Adrenal gland (tissue), 12 donors: ENCODE data around the gene SORBS1. TPM values are rescaled to one million over a fixed set of nuclear protein-coding genes. Genes with fewer than 3 reads are reported as not detected.
A peak's percentile ranks its signal among the peaks of the same experiment; 100 is the strongest.

Experiments used
- DNase-seq, 7 donors: peaks; one replicate each; pipeline ENCODE4 v3.0.0-alpha.2; 2019 to 2020
- H3K27ac ChIP-seq, 5 donors: fragments of 200-600 bp; sonication (generic) in 4 of 5; 1 replicate in 3 of 5; 2 replicates in 2 of 5; pipeline versions ENCODE4 v1.5.1 to v1.8.0; 2016 to 2020; ENCODE audit warnings: mild to moderate bottlenecking in 1 of 5
- H3K27me3 ChIP-seq: fragments of 200-600 bp; 2 replicates; pipeline ENCODE4 v1.8.0; 2021
- H3K36me3 ChIP-seq, 2 donors: fragments of 200-600 bp; replicated peaks in 1 of 2; 1 replicate in 1 of 2; 2 replicates in 1 of 2; pipeline versions ENCODE4 v1.5.1 to v1.8.0; 2018 to 2022
- H3K4me1 ChIP-seq, 2 donors: fragments of 200-600 bp; replicated peaks in 1 of 2; 1 replicate in 1 of 2; 2 replicates in 1 of 2; pipeline versions ENCODE4 v1.5.1 to v1.8.0; 2018 to 2021
- H3K4me3 ChIP-seq, 4 donors: fragments of 200-600 bp; sonication (generic) in 3 of 4; one replicate each; pipeline ENCODE4 v1.5.1; 2016 to 2018
- H3K9me3 ChIP-seq, 3 donors: fragments of 200-600 bp; sonication (generic) in 1 of 3; replicated peaks in 1 of 3; 1 replicate in 2 of 3; 2 replicates in 1 of 3; pipeline versions ENCODE4 v1.5.1 to v1.8.0; 2016 to 2021
- POLR2A ChIP-seq, 2 donors: fragments of 450-650 bp; IDR thresholded peaks; one replicate each; pipeline ENCODE4 v1.6.1; 2017; ENCODE audit warnings: antibody characterized with exemption in 2 of 2, mild to moderate bottlenecking in 2 of 2, moderate library complexity in 1 of 2
- WGBS, 4 donors: extraction: QIAGEN DNeasy Blood & Tissue Kit in 2 of 4; methylation state at CpG; one replicate each; pipeline versions ENCODE4 v1.1.5 to v1.1.7; 2013 to 2017; 5-methylcytosine and 5-hydroxymethylcytosine counted together
- intact Hi-C, 2 donors: fragments of 100-400 bp; cut with DNase I; formaldehyde crosslinking; loops; one replicate each; pipeline versions ENCODE4 v1.14.1 to v1.15.0; 2022 to 2023
- polyA plus RNA-seq, 3 donors: library from polyadenylated mRNA; stranded (reverse); fragments of 200-250 nt in 2 of 3; fragments of 350-450 nt in 1 of 3; fragmentation: Illumina TruSeq in 1 of 3; extraction: RNeasy Lipid Tissue Mini Kit (QIAGEN cat#74804) in 1 of 3; gene quantifications; one replicate each; pipeline ENCODE4 v1.2.3, GENCODE V29; 2013 to 2014
- total RNA-seq, 9 donors: library from RNA; depleted of rRNA in 4 of 9; stranded (reverse); fragments of >200 nt in 4 of 9; fragments of 120-200 nt in 1 of 9; fragmentation: NEBNext Ultra II Directional in 1 of 9; extraction: Animal tissue kit (Norgen Biotek cat#: 25700) in 1 of 9; gene quantifications; one replicate each; pipeline versions ENCODE4 v1.1.0 to v1.2.4, GENCODE V29; 2013 to 2023
- TF ChIP-seq, protein P1 (sequence below), 6 experiments: fragments of 450-650 bp in 4 of 6; fragments of 200-600 bp in 2 of 6; sonication (generic) in 1 of 6; IDR thresholded peaks; 1 replicate in 5 of 6; 2 replicates in 1 of 6; pipeline versions ENCODE4 v1.5.1 to v1.8.0; 2016 to 2021; ENCODE audit warnings: antibody characterized with exemption in 6 of 6, mild to moderate bottlenecking in 2 of 6, moderate library complexity in 1 of 6
- donor health status: healthy with polysubstance abuse.
- donor health status: Bipolar disorder and iron deficiency.
- donor health status: DM: yes; HTN: yes; CAD: no.
- donor health status: DM: no; HTN: no; CAD: no.
- donor health status: DM: no; HTN: no; CAD: no.
- donor health status: DM: yes; HTN: yes; CAD: no.

SORBS1 gene
- total and polyA plus RNA-seq, 12 donors = 9.5 to 43.4 (median 19.0) TPM

DNA sequence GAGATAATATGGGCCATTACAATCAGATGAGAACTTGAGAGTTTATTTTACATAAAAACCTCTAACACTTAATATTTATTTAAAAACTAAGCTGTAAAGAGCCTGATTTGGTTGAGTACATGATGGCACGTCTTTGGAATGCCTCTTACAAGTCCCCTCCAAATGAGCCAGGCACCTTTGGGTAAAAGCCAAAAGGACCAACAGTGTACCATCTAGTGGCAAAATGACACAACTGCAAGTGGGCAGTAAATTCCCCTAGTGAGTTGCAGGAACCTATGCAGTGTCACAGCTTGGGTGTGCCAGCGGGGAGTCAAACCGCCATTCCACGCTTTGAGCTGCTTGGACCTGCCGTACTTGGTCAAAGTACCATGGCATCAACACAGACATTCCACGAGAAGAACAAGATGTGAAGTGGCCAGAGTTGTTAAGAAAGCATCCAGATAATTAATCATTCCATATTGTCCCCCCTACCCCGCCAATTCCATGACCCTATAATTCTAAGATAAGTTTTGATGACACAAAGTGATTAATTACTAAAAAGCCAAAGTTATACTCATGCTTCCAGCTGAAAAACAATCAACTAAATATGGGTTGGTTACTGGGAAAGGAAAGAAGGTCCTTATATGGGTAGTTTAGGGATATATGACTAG, 115.2 kb downstream of the SORBS1 start:
- peak; percentile 50 to 83 (median 70) for DNase-seq
- intact Hi-C loops = no loop called here
- no peaks in the 10 kb centered on the region for H3K27me3 ChIP-seq
- no peaks in the 10 kb centered on the region for H3K36me3 ChIP-seq
- TF ChIP-seq, protein P1, sequence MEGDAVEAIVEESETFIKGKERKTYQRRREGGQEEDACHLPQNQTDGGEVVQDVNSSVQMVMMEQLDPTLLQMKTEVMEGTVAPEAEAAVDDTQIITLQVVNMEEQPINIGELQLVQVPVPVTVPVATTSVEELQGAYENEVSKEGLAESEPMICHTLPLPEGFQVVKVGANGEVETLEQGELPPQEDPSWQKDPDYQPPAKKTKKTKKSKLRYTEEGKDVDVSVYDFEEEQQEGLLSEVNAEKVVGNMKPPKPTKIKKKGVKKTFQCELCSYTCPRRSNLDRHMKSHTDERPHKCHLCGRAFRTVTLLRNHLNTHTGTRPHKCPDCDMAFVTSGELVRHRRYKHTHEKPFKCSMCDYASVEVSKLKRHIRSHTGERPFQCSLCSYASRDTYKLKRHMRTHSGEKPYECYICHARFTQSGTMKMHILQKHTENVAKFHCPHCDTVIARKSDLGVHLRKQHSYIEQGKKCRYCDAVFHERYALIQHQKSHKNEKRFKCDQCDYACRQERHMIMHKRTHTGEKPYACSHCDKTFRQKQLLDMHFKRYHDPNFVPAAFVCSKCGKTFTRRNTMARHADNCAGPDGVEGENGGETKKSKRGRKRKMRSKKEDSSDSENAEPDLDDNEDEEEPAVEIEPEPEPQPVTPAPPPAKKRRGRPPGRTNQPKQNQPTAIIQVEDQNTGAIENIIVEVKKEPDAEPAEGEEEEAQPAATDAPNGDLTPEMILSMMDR (IDR thresholded peaks at IDR 0.05) = peak; percentile 80 to 85 (median 80)
- TF ChIP-seq POLR2A (IDR thresholded peaks at IDR 0.05) = no peak
- 33 to 43% (median 39%) methylated on average over 7 of the region's 7 CpGs for WGBS, 4 donors
- H3K27ac ChIP-seq = peak overlapping the region in 4 of 5 donors; percentile 53 to 85 (median 80)
- no peaks in the 10 kb centered on the region for H3K9me3 ChIP-seq
- peaks cover 8 to 39% of the 10 kb centered on the region in 2 donors for H3K4me1 ChIP-seq
- H3K4me3 ChIP-seq = peak overlapping the region in 1 of 4 donors; percentile 11

GRCh38 chr10:95445223-95445836, 115.8 kb downstream of the SORBS1 start:
- Histone ChIP-seq H3K4me1 (peaks cover 8 to 39% of the 10 kb centered on the region in 2 donors), H3K4me3 (peak overlapping the region in 1 of 4 donors; percentile 11), H3K27me3 (no peaks in the 10 kb centered on the region), H3K9me3 (no peaks in the 10 kb centered on the region), H3K27ac (peak overlapping the region in 4 of 5 donors; percentile 53 to 85 (median 80)), H3K36me3 (no peaks in the 10 kb centered on the region)
- intact Hi-C loops = no loop called here
- DNase-seq = peak; percentile 83 to 93 (median 88)
- TF ChIP-seq POLR2A (IDR thresholded peaks at IDR 0.05) = no peak
- TF ChIP-seq, protein P1 (IDR thresholded peaks at IDR 0.05) = peak in 1 of 6 experiments; percentile 19
- 26 to 39% (median 33%) methylated on average over 4 to 6 of the region's 6 CpGs for WGBS, 4 donors

GRCh38 chr10:95444792-95445191, 116.4 kb downstream of the SORBS1 start:
- no peak for DNase-seq
- Histone ChIP-seq H3K4me3 (no peak overlapping the region), H3K4me1 (peaks cover 8 to 39% of the 10 kb centered on the region in 2 donors), H3K36me3 (no peaks in the 10 kb centered on the region), H3K9me3 (no peaks in the 10 kb centered on the region), H3K27me3 (no peaks in the 10 kb centered on the region), H3K27ac (peak overlapping the region in 2 of 5 donors; percentile 85)
- 63 to 84% (median 70%) methylated on average over 5 of the region's 5 CpGs for WGBS, 4 donors
- TF ChIP-seq, protein P1 (IDR thresholded peaks at IDR 0.05) = no peak
- TF ChIP-seq POLR2A (IDR thresholded peaks at IDR 0.05) = no peak
- intact Hi-C loops = no loop called here

GRCh38 chr10:95443636-95444035, 117.5 kb downstream of the SORBS1 start:
- Histone ChIP-seq H3K27me3 (no peaks in the 10 kb centered on the region), H3K4me3 (no peak overlapping the region), H3K36me3 (no peaks in the 10 kb centered on the region), H3K4me1 (peaks cover 8 to 38% of the 10 kb centered on the region in 2 donors), H3K9me3 (no peaks in the 10 kb centered on the region), H3K27ac (no peak overlapping the region)
- TF ChIP-seq, protein P1 (IDR thresholded peaks at IDR 0.05) = no peak
- TF ChIP-seq POLR2A (IDR thresholded peaks at IDR 0.05) = no peak
- intact Hi-C loops = no loop called here
- WGBS, 4 donors = 21 to 57% (median 43%) methylated on average over 1 of the region's 1 CpG
- DNase-seq = no peak
